NCI-H128 (cell line): ENCODE measurements around the gene EIF2B1.

Experiments used
- DNase-seq: peaks from one replicate; lab custom pipeline; 2025; ENCODE audit not compliant: unreplicated experiment; lab: John Stamatoyannopoulos, UW

The EIF2B1 gene

DNA sequence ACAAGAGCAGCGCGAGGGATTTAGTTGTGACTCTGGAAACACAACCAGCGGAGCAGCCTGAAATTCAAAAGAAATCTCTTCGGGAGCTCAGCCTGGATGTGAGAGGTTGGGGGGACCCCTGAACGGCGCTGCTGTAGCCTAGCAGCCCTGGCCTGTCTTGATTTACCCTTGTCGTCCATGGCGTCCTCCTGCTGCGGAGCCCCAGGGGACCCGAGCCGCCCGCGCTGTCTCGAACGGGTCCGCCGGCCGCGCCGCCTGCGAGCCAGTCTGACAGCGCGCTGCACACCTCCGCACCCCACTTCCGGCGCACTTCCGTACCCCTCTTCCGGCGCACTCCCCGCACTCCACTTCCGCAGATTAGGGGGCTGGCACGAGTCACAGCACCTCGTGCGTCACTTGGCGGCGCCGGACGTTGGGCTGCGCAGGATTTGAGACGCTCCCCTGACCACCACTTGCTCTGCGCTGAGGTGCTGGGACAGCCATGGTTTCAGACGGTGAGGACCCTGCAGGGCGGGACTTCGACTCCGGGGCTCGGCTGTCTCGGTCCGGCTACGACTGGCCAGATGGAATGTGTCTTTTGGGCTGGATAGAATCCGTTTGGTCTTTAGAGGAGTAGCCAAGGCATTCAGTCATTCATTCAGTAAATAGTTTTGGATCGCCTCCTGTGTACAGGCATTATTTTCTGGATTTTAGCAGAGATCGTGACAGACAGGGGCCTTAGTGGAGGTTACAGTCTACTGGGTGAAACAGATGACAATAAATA lies at the start of gene EIF2B1, which contains the start of gene GTF2H3:
TSS of gene EIF2B1 (minus strand) at position 308 of the 763 bp plus-strand sequence. CDS start at position 179, 129 bp downstream.
TSS of gene GTF2H3 (plus strand) at position 451 of the 763 bp plus-strand sequence. CDS start at position 482, 31 bp downstream.
- DNase-seq, result peak; percentile 93

DNA sequence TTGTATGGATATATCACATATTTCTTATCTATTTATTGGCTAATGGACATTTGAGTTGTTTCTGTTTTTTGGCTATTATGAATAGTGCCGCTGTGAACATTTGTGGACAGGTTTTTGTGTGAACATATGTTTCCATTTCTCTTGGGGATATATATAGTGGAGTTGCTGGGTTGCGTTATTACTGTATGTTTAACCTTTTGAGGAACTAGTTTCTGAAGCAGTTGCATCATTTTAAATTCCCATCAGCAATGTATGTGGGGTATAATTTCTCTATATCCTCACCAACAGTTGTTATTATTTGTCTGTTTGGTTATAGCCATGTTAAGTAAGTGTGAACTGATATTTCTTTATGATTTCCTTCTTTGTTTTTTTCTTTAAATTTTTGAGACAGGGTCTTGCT lies 48.1 kb upstream of the EIF2B1 start:
- no peak for DNase-seq

DNA sequence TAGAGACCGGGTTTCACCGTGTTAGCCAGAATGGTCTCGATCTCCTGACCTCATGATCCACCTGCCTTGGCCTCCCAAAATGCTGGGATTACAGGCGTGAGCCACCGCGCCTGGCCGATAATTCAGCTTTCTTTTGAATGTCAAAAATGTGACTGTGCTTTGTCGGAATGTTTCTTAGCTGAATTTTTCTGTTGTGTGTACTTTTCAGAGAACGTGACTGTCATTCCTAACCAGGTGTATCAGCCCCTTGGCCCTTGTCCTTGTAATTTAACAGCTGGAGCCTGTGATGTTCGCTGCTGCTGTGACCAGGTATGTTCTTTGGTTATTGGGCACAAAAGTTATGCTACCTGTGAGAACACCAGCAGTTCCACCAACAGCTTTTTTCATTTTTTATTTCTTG lies 45.5 kb upstream of the EIF2B1 start:
- DNase-seq, result no peak

DNA sequence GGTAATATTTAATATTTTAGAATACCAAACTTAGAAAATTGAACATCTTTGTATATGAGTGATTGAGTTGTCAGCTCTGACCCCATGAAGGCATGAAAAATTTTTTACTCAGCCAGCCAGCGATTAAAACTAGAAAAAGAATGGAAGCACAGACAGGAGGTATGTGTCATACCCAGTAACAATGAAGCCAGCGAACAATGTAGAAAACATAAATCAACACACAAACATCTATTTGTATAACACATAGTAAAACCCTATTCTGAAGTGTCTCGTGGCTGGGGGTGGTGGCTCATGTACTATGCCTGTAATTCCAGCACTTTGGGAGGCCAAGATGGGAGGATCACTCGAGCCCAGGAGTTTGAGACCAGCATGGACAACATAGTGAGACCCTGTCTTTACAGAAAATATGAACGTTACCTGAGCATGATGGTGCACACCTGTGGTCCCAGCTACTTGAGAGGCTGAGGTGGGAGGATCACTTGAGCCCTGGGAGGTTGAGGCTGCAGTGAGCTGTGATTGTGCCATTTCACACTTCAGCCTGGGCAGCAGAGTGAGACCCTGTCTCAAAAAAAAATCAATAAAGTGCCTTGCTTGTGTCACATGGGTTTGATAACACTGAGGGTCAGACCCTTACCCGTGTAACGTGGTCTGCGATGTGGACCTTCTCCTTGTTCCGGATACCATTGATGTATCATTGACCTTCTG lies 43.3 kb upstream of the EIF2B1 start:
- DNase-seq, result no peak

DNA sequence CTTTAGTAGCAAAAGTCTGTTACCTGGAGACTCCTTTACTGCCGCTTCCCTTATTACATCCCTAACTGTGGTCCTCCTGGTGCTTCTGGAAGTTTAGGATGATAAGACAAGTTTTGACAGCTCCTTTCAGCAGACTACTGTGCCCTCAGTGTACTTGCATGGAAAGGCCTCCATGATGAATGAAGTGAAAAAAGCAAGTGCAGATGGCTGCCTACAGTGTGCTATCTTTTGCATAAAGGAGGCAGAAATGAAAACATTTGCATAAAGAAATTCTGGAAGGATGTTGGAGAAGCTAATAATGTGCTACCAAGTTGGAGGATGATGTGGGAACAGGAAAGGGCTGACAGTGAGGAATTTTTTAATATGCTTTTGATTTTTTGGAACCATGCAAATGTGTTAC lies 42.0 kb upstream of the EIF2B1 start:
- DNase-seq, result no peak

DNA sequence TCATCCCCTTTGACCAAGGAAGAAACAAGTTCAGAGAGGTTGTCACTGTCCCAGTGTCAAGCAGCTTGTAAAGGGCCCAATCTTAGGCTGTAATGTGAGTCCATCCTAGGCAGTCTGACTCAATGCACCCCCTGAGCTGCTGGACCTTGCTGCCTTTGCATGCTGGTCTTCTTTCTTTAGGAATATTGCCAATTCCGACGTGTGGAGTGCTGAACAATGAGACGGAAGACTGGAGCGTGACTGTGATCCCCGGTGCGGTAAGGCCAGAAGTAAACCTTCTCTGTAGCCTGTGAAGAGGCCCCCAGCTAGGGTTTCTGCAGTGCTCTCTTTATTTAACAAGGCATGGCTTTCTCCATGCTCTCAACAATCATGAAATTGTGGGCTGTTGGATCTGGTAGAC lies 38.4 kb upstream of the EIF2B1 start:
- no peak for DNase-seq

DNA sequence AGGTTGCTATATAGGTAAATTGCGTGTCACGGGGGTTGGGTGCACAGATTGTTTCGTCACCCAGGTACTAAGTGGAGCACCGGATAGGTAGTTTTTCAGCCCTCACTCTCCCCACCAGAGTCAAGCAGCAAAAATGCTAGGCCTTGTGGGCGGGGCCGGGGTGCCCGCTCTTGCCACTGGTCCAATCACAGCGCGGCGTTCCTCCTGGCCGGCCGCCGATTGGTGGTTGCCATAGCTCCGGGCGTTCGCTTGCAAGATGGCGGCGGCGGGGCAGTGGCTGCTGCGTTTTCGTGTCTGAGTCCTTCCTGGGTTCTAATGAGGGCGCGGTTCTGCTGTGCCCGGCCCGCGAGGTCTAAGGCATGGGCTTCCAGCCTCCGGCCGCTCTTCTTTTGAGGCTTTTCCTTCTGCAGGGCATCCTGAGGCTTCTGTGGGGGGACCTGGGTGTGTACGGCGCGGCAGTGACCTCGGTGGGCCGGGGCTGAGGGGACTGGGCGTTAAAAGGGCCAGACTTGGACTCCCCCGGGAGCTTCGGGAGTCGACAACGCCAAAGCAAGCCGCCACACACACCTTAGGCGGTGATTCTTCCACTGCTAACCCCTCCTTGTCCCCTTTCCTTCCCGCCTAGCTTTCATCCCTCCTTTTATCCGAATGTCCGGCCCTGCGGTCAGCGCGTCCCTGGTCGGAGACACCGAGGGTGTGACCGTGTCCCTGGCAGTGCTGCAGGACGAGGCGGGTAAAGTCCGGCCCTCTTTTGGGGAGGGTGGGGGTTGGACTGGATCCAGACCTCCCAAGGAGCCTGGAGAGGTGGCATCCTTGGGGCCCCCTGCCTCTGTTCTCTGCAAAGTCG lies 37.6 kb upstream of the EIF2B1 start, which contains the start of gene TCTN2:
TSS of gene TCTN2 (plus strand) at position 232 of the 847 bp plus-strand sequence. CDS start at position 360, 128 bp downstream.
- peak; percentile 85 for DNase-seq

DNA sequence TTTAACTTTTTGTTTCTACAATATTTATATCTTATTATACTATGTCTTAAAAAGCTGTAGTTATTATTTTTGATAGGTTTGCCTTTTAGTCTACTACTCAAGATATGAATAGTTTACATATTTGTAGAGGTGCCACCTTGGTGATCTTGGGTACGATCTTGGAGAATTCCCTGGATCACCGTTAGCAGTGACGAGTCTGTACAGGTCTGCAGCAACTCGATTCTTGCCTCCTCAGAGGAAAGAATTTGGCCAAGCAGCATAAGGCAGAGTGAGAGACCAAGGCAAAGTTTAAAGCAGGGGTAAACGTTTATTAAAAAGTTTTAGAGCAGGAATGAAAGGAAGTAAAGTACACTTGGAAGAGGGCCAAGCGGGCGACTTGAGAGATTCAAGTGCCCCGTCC lies 34.3 kb upstream of the EIF2B1 start:
- DNase-seq, result no peak

DNA sequence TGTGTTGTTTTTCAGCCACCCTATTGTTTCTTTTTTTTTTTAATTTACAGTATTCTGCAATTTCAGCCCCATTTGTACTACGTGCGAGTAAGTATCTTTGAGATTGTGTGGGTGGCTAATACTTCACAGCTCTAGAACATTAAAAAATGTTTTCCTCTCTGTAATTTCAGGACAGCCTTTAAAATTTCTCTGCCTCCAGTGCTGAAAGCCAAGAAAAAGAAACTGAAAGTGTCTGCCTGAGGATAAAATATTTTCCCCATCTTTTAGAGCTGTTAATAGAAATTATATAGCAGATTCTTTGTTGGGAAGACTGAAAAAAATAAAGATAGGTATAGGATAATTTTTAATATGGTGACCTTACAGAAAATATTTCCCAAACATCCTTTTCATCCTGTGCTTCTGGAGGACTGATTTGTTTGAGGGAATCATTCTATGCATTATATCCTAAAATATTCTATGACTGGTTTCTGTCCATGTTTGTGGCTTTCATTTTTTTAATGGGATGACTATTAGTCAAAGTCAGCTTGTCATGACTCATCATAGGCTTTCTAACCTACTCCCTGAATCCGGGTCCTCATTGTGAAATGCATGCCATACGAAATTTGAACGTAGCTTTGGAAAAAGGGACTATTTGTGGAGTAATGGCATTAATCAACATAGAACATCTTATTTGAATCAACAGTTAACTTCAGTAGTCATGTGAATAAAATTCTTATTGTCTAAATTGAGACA lies 26.7 kb upstream of the EIF2B1 start:
- DNase-seq, result no peak

DNA sequence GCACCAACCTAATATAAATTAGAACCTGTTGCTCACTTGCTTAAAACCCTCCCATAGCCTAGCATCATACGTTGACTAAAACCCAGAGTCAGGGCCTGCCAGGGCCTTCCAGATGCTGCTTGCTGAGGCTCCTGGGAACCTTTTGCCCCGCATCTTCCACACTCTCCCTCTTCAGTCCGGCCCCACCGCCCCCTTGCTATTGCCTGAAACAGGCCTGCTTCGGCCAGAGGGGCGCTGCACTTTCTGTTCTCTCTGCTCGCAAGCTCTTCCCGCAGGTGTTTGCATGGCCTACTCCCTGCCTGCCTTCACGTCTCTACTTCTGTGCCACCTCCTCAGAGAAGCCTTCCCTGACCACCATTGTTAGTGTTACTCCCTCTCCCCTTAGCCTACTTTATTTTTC lies 23.7 kb upstream of the EIF2B1 start:
- no peak for DNase-seq

DNA sequence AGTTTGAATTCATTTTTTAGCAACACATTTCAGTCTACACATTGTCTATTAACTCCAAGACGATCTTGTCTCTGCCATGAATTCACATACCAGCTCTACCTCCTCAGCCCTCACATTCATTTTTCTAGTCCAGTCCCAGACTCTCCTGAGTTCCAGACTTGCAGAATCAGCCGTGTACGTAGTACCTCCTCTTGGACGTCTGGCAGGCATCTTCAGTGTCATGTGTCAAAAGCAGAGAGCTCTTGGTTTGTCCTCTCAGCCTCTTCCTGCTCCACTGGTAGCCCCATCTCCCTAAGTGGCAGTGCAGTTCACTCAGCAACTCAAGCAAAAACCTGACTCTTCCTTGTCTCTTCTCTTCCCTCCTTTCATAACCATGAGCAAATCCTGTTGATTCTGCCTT lies 22.9 kb upstream of the EIF2B1 start:
- no peak for DNase-seq

DNA sequence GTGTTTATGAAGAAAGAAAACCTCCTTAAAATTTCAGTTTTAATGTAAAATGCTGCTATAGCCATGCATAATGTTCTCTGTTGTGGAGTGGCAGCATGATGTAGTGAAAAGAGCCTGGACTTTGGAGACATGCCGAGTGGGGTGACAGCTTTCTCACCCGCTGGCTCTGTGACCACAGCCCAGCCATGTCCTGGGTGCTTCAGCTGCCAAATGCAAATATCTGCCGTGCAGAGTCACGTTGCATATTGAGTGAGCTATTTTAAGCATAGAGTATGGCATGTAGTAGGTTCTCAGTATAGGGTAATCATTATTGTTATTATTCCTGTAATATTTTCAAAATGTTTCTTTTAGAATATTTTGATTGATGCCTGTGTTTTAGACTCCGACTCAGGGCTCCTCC lies 21.9 kb upstream of the EIF2B1 start:
- DNase-seq, result no peak

DNA sequence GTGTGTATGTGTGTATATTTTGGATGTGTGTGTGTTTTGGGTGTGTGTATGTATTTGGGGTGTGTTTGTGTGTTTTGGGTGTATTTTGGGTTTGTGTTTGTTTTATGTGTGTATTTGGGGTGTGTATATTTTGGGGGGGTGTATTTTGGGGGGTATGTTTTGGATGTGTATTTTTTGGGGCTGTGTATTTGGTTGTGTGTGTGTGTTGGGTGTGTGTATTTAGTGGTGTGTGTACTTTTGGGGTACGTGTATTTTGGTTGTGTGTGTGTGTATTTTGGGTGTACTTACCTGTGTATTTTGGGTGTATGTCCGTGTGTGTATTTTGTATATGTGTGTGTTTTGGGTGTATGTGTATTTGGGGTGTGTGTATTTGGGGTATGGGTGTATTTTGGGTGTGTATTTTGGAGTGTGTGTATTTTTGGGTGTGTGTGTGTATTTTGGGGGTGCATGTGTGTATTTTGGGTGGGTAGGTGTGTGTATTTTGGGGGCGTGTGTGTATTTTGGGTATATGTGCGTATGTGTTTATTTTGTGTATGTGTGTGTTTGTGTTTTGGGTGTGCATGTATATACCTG lies 20.7 kb upstream of the EIF2B1 start:
- no peak for DNase-seq

DNA sequence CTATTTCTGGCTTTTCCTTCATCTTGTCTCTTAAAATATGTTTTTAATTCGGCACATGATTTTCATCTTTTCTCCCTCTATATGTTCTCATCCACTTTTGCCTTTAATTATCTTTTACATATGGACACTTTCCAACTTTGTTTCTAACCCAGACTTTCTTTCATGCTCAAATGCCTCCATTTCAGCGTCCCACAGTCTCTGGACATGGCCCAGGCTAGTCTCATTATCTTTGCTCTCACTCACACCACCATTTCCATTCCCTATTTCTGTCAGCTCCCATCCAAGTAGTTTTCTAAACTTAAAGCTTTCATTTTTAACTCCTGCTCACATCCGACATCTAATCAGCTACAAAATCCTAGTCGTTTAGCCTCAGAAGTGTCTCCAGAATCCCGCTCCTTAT lies 14.9 kb upstream of the EIF2B1 start:
- DNase-seq, result no peak

DNA sequence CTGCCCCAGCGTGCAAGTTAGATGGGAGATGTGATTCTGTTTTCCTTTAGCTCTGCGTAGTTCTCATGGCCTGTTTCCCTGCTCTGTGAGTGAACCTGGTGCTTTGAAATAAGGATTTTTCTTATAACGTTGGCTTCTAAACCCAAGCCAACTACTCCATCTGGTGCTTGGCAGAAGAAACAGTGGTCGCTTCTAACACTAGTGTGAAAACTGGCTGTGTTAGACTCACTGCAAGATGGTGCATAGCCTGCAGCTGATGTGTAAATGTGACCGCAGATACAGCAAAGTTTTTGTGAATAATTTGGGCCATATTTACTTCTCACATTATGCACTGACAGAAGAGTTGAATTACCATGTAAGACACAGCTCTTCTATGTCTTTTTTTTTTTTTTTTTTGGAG lies 12.4 kb upstream of the EIF2B1 start:
- no peak for DNase-seq

DNA sequence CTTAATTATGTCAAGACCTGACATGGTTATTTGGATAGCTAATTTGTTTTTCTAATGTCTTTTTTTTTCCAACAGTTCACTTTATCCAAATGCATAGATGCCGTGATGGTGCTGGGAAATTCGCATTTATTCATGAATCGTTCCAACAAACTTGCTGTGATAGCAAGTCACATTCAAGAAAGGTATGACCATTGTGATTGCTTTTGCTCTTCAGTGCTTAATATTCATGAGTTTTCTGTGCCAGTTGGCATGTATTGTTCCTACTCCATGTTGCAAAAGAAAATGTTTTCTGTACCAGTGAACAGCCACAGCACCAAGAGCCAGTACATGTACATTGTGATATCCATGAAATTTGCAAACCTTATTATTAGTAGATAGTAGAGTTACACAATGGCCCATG lies 11.9 kb upstream of the EIF2B1 start:
- DNase-seq, result no peak

DNA sequence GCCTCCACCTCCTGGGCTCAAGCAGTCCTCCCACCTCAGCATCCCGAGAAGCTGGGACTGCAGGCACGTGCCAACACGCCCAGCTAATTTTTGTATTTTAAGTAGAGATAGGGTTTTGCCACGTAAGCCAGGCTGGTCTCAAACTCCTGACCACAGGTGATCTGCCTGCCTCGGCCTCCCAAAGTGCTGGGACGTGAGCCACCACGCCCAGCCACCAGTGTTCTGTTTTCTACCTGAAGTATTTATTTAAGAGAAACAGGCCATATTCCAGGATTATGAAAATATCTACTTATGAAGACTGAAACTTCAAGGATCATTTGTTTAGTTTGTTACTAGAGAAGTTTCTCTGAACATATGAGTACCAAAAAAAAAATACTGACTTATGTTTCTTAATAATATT lies 10.4 kb upstream of the EIF2B1 start:
- DNase-seq, result no peak

DNA sequence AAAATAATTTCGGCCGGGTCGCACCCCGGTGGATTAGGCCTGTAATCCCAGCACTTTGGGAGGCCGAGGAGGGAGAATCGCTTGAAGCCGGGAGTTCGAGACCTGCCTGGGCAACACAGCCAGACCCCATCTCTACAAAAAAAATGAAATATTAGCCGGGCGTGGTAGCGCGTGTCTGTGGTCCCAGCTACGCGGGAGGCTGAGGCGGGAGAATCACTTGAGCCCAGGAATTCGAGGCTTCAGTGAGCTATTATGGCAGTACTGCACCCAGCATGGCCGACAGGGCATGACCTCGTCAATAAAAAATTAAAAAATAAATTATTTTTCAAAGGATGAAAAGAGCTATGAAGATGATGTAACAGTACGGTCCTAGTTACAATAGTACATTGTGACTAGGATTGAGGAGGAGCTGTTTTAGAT lies 666 bp upstream of the EIF2B1 start:
- no peak for DNase-seq

DNA sequence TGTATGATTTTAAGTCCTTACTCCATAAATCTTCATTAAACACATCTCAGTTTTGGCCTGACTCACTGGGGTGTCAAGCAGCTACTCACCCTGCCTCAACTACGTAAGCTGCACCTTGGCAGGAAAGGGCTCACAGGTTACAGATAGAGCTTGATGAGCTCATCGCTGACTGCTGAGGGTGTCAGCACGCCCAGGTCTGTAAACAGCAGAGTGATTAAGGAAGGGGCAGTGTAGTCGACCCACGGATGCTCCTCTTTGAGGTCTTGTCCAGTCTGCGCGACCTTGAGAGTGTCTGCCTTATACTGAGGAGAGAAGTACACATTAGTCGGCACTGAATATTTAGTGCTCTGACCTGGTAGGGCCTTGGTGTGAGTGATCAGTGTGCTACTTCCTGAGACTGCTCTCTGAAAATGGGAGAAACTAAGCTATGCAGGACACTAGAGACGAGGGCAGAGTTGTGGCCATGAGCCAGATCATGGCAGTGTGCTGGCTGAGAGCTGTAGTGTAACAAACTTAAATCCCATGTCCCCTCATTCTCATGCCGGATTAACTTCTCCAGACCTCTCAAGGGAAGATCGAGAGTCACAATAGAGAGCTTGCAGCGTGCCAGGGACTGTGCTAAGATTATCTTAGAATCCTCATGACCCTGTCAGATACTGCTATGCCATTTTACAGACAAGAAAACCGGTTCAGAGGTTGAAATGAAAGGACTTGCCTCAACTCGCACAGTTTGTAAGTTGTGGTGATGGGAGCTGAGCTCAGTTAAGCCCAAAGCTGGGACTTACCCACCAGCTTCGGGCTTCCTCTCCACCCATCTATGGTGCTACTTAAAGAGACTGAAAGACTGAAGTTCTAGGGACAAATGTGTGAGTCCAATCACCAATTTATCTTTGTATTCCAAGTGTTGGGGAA lies 11.6 kb downstream of the EIF2B1 start:
- DNase-seq, result no peak
